SK-N-MC (cell line): ENCODE data around the gene ELMO1.

Experiments used
- EZH2 ChIP-seq: fragments of 200-600 bp; sonication (generic); IDR thresholded peaks from one replicate; pipeline ENCODE4 v1.6.1; 2017; ENCODE audit warnings: antibody characterized with exemption
- POLR2AphosphoS5 ChIP-seq: IDR thresholded peaks from 2 replicates; pipeline ENCODE4 v1.6.1; 2012; ENCODE audit warnings: mild to moderate bottlenecking, low read depth, low read length, borderline replicate concordance

DNA sequence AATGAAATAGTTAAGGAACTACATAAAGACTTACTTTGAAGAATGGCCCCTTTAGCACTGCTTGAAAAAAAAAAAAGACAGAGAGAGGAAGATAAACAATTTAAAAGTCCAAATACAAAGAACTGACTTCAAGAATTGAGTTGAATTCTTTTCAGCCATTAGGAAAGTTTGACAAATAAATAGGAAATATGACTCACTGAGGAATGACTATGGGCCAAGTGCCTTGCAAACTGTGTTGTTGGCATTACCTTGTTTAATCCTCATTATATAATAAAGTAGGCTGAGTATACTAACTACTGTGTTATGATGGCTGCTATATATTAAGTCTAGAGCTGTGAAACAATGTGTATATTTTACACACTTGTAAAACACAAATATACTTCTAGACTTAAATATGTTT, 151.1 kb downstream of the ELMO1 start:
- TF ChIP-seq POLR2AphosphoS5 = no peak
- TF ChIP-seq EZH2 = no peak
